ENCODE results near the gene TAOK3. TPM values are rescaled to one million over a fixed set of nuclear protein-coding genes. Genes with fewer than 3 reads are reported as not detected.

TAOK3 gene
- total and polyA plus RNA-seq, 2 of the 8 experiments (the other 6 are each of a cell fraction or from before 2014, with no cell fraction given) = 5.2 to 9.3 TPM

DNA sequence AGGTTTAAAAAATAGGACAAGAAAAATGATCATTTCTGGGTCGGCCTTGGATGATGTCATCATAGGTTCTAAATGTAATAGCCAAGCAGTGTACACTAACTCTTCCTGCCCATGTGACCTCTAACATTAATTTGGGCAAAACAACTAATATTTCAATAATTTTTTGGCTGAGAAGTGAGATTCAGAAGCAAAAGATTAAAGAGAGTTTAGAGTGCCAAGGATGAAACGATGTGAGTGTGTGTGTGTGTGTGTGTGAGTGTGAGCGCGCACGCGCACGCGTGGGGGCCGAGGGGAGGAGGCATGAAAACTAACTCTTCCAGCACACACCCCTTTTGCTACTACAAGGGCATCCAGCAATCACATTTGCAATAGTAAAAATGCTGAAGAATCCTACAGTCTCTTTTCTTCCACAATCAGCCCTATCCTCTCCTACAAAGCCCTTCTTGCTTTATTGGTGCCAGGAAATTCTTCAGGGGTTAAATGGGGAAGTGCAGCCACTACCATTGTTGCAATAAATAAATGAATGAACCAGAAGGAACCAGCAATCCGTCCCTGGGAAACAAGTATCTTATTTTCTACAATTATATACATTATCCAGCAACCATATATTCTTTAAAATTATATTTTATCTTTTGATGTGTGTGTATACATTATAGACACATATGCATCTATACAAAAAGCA is 183.9 kb downstream of the TAOK3 start:
- Histone ChIP-seq H2AK5ac (ENCODE audit: low read depth, low read length) (no peak overlapping the region), H3K36me3 (ENCODE audit: control insufficient read depth in 2 of 4, insufficient read depth in 4 of 4, low read length in 3 of 4) (no peaks in the 10 kb centered on the region), H3K79me2 (ENCODE audit: control insufficient read depth in 1 of 2, insufficient read depth in 2 of 2, low read length in 2 of 2) (no peaks in the 10 kb centered on the region), H4K20me1 (replicated peaks in 1 of 2; ENCODE audit: control insufficient read depth in 1 of 2, insufficient read depth in 2 of 2, low read length in 2 of 2) (no peaks in the 10 kb centered on the region), H3K79me1 (ENCODE audit: low read depth, low read length) (no peaks in the 10 kb centered on the region), H2BK20ac (ENCODE audit: low read length) (no peak overlapping the region), H2BK120ac (replicated peaks; ENCODE audit: low read depth, low read length) (no peak overlapping the region), H3K14ac (ENCODE audit: insufficient read length) (no peak overlapping the region), H2BK12ac (ENCODE audit: low read depth, low read length) (no peak overlapping the region), H3K9me3 (ENCODE audit: insufficient read depth in 2 of 2, low read depth in 1 of 2, low read length in 1 of 2) (no peaks in the 10 kb centered on the region), H4K5ac (ENCODE audit: insufficient read length, low read depth, low read length) (no peak overlapping the region), H3K9ac (replicated peaks in 1 of 4; ENCODE audit: extremely low read depth in 1 of 4, low read depth in 3 of 4, low read length in 3 of 4) (no peak overlapping the region), H2AFZ (ENCODE audit: low read length) (no peak overlapping the region), H3K4me3 (ENCODE audit: extremely low read depth in 1 of 4, insufficient read depth in 2 of 4, low read depth in 3 of 4, low read length in 4 of 4) (no peak overlapping the region), H3K27me3 (replicated peaks in 1 of 4; ENCODE audit: control insufficient read depth in 3 of 4, extremely low read depth in 1 of 4, insufficient read depth in 3 of 4, low read length in 3 of 4) (no peaks in the 10 kb centered on the region), H3K27ac (ENCODE audit: low read depth, low read length) (no peak overlapping the region), H3K56ac (replicated peaks; ENCODE audit: insufficient read length, low read depth, low read length) (no peak overlapping the region), H4K8ac (ENCODE audit: extremely low read depth, insufficient read depth, low read length) (no peak overlapping the region), H3K23ac (ENCODE audit: insufficient read length) (no peak overlapping the region), H4K91ac (replicated peaks; ENCODE audit: insufficient read length, low read length) (no peak overlapping the region), H2BK5ac (ENCODE audit: low read depth, low read length) (no peak overlapping the region), H3K4me2 (ENCODE audit: insufficient read depth in 1 of 2, low read depth in 2 of 2, low read length in 2 of 2) (no peak overlapping the region; a peak in 1 of 4 replicates), H3K23me2 (ENCODE audit: low read depth, low read length) (no peaks in the 10 kb centered on the region; the same call in 1 of the 2 replicates), H3K18ac (ENCODE audit: extremely low read depth, low read length) (no peak overlapping the region), H3K4ac (replicated peaks; ENCODE audit: insufficient read length, low read depth, low read length) (no peak overlapping the region), H2BK15ac (ENCODE audit: low read length) (no peak overlapping the region), H3K4me1 (replicated peaks in 1 of 4; ENCODE audit: control insufficient read depth in 3 of 4, insufficient read depth in 4 of 4, low read length in 3 of 4) (peaks cover 0 to 4% (median 3%) of the 10 kb centered on the region in 4 experiments; a peak in 5 of 7 replicates)
- WGBS, 2 experiments (ENCODE audit: extremely low coverage in 1 of 2, insufficient coverage in 1 of 2, insufficient read length in 1 of 2, insufficient replicate concordance in 2 of 2, low coverage in 1 of 2, low lambda C conversion rate in 2 of 2, missing lambda C conversion rate in 1 of 2) = 94% methylated on average over 10 of the region's 10 CpGs; no CpG with 5 or more reads in 1 of the 2 experiments
- DNase-seq (ENCODE audit: low read depth in 1 of 2, low spot score in 2 of 2) (no peak), FAIRE-seq (no peak)
- ChIA-PET POLR2A (ENCODE audit: partially characterized antibody) (no interaction called here), CTCF (ENCODE audit: partially characterized antibody) (interaction anchor here (0.6 to 1.3 kb wide), 2 partner anchors 14 to 54 kb away, joined by 3 read pairs; no protein-coding TSS in a partner anchor)
